Testis (tissue), 3 donors: Measurements from ENCODE around the gene OXSR1. TPM values are rescaled to one million over a fixed set of nuclear protein-coding genes. Genes with fewer than 3 reads are reported as not detected.

Experiments
- DNase-seq: peaks from one replicate; pipeline ENCODE4 v3.0.0-alpha.2; 2019
- H3K27ac ChIP-seq, 2 donors: fragments of 200-600 bp; sonication (generic); one replicate each; pipeline ENCODE4 v1.5.1; 2019
- H3K27me3 ChIP-seq: fragments of 200-600 bp; sonication (generic); one replicate; pipeline ENCODE4 v1.5.1; 2019
- H3K36me3 ChIP-seq: fragments of 200-600 bp; sonication (generic); one replicate; pipeline ENCODE4 v1.5.1; 2017; ENCODE audit warnings: low read depth; ENCODE audit errors: missing control alignments
- H3K4me1 ChIP-seq: fragments of 200-600 bp; sonication (generic); one replicate; pipeline ENCODE4 v1.5.1; 2019
- H3K4me3 ChIP-seq, 2 donors: fragments of 200-600 bp; sonication (generic); one replicate each; pipeline ENCODE4 v1.5.1; 2017 to 2019
- H3K9me3 ChIP-seq: fragments of 200-600 bp; sonication (generic); one replicate; pipeline ENCODE4 v1.5.1; 2017
- POLR2A ChIP-seq: fragments of 450-650 bp; IDR thresholded peaks from one replicate; pipeline ENCODE4 v1.6.1; 2017; ENCODE audit warnings: antibody characterized with exemption, mild to moderate bottlenecking, moderate library complexity
- WGBS, 2 donors: methylation state at CpG; one replicate each; pipeline ENCODE4 v1.1.5; 2018; 5-methylcytosine and 5-hydroxymethylcytosine counted together
- intact Hi-C: fragments of 100-400 bp; cut with DNase I; formaldehyde crosslinking; loops from one replicate; pipeline ENCODE4 v1.15.1; 2023; ENCODE audit warnings: low total_unique reads
- polyA plus RNA-seq: library from polyadenylated mRNA; stranded (reverse); fragments of 350-450 nt; fragmentation: Illumina TruSeq; extraction: RNeasy Lipid Tissue Mini Kit (QIAGEN cat#74804); gene quantifications from one replicate; pipeline ENCODE4 v1.2.3, GENCODE V29; 2014; ENCODE audit warnings: low read depth, low replicate concordance; ENCODE audit not compliant: insufficient read depth
- small RNA-seq, 2 donors: library from RNA; depleted of rRNA; stranded (forward); fragments of <200 nt; gene quantifications; one replicate each; pipeline ENCODE3, GENCODE V24; 2016
- total RNA-seq, 2 donors: library from RNA; depleted of rRNA; stranded (reverse); fragments of >200 nt; gene quantifications; one replicate each; pipeline ENCODE4 v1.2.3, GENCODE V29; 2016
- TF ChIP-seq, protein P1 (sequence below), 3 experiments: fragments of 450-650 bp in 2 of 3; fragments of 200-600 bp in 1 of 3; sonication (generic) in 1 of 3; IDR thresholded peaks; one replicate each; pipeline ENCODE4 v1.5.1; 2016 to 2019; ENCODE audit warnings: antibody characterized with exemption in 3 of 3, mild to moderate bottlenecking in 2 of 3, moderate library complexity in 1 of 3

Gene OXSR1
- total and polyA plus RNA-seq, 3 donors from 2014 or later: 26.0 to 48.7 (median 39.7) TPM

DNA sequence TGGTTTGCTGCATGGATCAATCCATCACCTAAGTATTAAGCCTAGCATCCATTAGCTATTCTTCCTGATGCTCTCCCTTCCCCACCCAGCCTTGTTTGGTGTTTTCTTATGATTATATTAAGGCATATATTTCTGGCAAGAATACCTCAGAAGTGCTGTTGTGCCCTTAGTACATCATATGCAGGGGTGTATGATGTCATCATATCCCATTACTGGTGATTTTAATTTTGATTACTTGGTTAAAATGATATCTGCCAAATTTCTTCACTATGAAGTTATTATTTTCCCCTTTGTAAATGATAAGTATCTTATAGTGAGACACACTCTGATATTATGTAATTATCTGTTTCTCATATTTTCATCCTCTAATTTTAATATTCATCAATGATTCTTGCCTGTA, 132.2 kb downstream of the OXSR1 start:
- intact Hi-C loops: no loop called here
- TF ChIP-seq, protein P1, sequence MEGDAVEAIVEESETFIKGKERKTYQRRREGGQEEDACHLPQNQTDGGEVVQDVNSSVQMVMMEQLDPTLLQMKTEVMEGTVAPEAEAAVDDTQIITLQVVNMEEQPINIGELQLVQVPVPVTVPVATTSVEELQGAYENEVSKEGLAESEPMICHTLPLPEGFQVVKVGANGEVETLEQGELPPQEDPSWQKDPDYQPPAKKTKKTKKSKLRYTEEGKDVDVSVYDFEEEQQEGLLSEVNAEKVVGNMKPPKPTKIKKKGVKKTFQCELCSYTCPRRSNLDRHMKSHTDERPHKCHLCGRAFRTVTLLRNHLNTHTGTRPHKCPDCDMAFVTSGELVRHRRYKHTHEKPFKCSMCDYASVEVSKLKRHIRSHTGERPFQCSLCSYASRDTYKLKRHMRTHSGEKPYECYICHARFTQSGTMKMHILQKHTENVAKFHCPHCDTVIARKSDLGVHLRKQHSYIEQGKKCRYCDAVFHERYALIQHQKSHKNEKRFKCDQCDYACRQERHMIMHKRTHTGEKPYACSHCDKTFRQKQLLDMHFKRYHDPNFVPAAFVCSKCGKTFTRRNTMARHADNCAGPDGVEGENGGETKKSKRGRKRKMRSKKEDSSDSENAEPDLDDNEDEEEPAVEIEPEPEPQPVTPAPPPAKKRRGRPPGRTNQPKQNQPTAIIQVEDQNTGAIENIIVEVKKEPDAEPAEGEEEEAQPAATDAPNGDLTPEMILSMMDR (IDR thresholded peaks at IDR 0.05): no peak
- no peak for TF ChIP-seq POLR2A
- no peaks in the 10 kb centered on the region for H3K27me3 ChIP-seq

DNA sequence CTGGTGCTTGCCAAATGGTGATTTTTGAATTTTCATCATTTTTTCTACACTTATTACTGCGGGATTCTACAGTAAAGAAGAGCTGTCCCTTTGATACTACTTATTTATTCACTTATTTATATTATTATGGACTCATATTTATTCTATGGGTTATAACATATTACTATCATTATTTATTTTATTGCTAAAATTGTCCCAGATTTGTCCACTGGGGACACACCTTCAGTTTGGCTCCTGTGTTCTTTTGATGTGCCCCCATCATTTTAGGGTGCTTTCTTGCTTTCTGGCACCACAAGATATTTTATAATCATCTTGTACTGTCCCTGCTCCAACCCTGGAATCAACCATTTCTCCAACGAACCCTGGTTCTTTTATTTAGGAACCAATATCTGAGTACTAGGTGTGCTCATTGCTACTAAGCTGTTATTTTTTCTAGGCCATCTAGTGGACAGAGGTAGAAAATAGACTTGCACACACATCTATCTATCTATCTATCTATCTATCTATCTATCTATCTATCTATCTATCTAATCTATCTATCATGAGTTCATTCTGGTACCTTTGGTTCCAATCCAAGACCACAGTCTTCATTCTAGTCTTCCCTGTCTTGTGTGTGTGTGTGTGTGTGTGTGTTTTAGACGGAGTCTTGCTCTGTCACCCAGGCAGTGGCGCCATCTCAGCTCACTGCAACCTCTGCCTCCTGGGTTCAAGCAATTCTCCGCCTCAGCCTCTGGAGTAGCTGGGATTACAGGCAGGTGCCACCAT, 132.8 kb downstream of the OXSR1 start:
- Histone ChIP-seq H3K4me1 (no peaks in the 10 kb centered on the region), H3K27me3 (no peaks in the 10 kb centered on the region), H3K4me3 (no peak overlapping the region), H3K27ac (no peak overlapping the region), H3K9me3 (no peaks in the 10 kb centered on the region), H3K36me3 (no peaks in the 10 kb centered on the region)
- 87 to 90% methylated on average over 5 of the region's 5 CpGs for WGBS, 2 donors
- no peak for DNase-seq
- no peak for TF ChIP-seq POLR2A
- TF ChIP-seq, protein P1 (IDR thresholded peaks at IDR 0.05): no peak
- intact Hi-C loops: no loop called here

More for the DNA sequence above, 132.2 kb downstream of the OXSR1 start:
- Histone ChIP-seq H3K27ac (no peak overlapping the region), H3K4me1 (no peaks in the 10 kb centered on the region), H3K9me3 (no peaks in the 10 kb centered on the region), H3K36me3 (no peaks in the 10 kb centered on the region), H3K4me3 (no peak overlapping the region)
- no peak for DNase-seq

Small RNAs within 50 kb of the gene (small RNA-seq; reads per million reads assigned to genes)
- gene RF00019: 0 reads per million in 2 donors
- 0 reads per million in 2 donors for gene RNU6-235P

Other genes starting within 250 kb of the OXSR1 start
- 10 to 100 TPM; 16.3 to 17.4 TPM for gene VILL, start 174.8 kb upstream of the OXSR1 start, total RNA-seq
- 9.5 TPM for gene VILL, start 174.8 kb upstream of the OXSR1 start, polyA plus RNA-seq
- 100 to 1,000 TPM; 155 to 228 TPM for gene PLCD1, start 135.9 kb upstream of the OXSR1 start, total RNA-seq
- 88.4 TPM for gene PLCD1, start 135.9 kb upstream of the OXSR1 start, polyA plus RNA-seq
- gene DLEC1, start 126.3 kb upstream of the OXSR1 start, total RNA-seq: 10 to 100 TPM; 32.3 to 40.8 TPM
- 36.9 TPM for gene DLEC1, start 126.3 kb upstream of the OXSR1 start, polyA plus RNA-seq
- 10 to 100 TPM; 58.3 to 60.9 TPM for gene ACAA1, start 28.4 kb upstream of the OXSR1 start, total RNA-seq
- 50.7 TPM for gene ACAA1, start 28.4 kb upstream of the OXSR1 start, polyA plus RNA-seq
- gene MYD88, start 26.9 kb upstream of the OXSR1 start, total RNA-seq: 10 to 100 TPM; 18.7 to 22.3 TPM
- gene MYD88, start 26.9 kb upstream of the OXSR1 start, polyA plus RNA-seq: 30.1 TPM
- gene SLC22A13, start 100.3 kb downstream of the OXSR1 start, total RNA-seq: 1 to 10 TPM; 1.5 to 2.6 TPM
- 1.1 TPM for gene SLC22A13, start 100.3 kb downstream of the OXSR1 start, polyA plus RNA-seq
- 1 to 10 TPM; 2.7 to 9.4 TPM for gene SLC22A14, start 116.8 kb downstream of the OXSR1 start, total RNA-seq
- 11.9 TPM for gene SLC22A14, start 116.8 kb downstream of the OXSR1 start, polyA plus RNA-seq
- gene XYLB, start 181.2 kb downstream of the OXSR1 start, total RNA-seq: 10 to 100 TPM in 1 of 2 donors, 1 to 10 TPM in 1; 5.9 to 12.4 TPM
- gene XYLB, start 181.2 kb downstream of the OXSR1 start, polyA plus RNA-seq: 1.7 TPM